ENCODE measurements around the gene TEF. TPM values are rescaled to one million over a fixed set of nuclear protein-coding genes. Genes with fewer than 3 reads are reported as not detected.

The TEF gene, protein sequence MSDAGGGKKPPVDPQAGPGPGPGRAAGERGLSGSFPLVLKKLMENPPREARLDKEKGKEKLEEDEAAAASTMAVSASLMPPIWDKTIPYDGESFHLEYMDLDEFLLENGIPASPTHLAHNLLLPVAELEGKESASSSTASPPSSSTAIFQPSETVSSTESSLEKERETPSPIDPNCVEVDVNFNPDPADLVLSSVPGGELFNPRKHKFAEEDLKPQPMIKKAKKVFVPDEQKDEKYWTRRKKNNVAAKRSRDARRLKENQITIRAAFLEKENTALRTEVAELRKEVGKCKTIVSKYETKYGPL
- total RNA-seq (2011; cell fraction: chromatin; rRNA removed; ENCODE audit: low replicate concordance), result 1.4 and 6.6 TPM in 2 replicates
- 2.4 and 2.8 TPM in 2 replicates for total RNA-seq (2011; cell fraction: nucleolus; rRNA removed)
- 1.9 and 3.0 TPM in 2 replicates for total RNA-seq (2011; cell fraction: nucleoplasm; rRNA removed)
- total RNA-seq (2014; rRNA removed) (1.2 and 2.0 TPM in 2 replicates), total RNA-seq (2014; rRNA removed; fragmentation: Illumina TruSeq; extraction: Trizol) (0.69 and 0.96 TPM in 2 replicates), total RNA-seq (2015; rRNA removed; fragmentation: Illumina TruSeq; extraction: Trizol) (0.68 and 0.76 TPM in 2 replicates), total RNA-seq (2021) (1.6 and 2.8 TPM in 2 replicates), polyA plus RNA-seq (2011; rRNA removed) (3.1 and 3.2 TPM in 2 replicates), polyA plus RNA-seq (2014; fragmentation: Illumina TruSeq; extraction: Trizol) (1.8 and 2.1 TPM in 2 replicates), polyA plus RNA-seq (2014; fragmentation: Nextera tagmentation; extraction: Ambion mirVana) (under 1 TPM; 0.04 to 0.06 TPM), polyA plus RNA-seq (2014; rRNA removed) (0.90 and 1.4 TPM in 2 replicates), polyA minus RNA-seq (2011; rRNA and poly(A)+ RNA removed) (2.7 and 4.1 TPM in 2 replicates), Bru-seq, nascent RNA (percentile 42 among the genes with signal in this experiment), BruChase-seq, experiment 1, labeled RNA remaining after a 2-hour chase (percentile 36 among the genes with signal in this experiment), BruChase-seq, experiment 2, labeled RNA remaining after a 6-hour chase (percentile 35 among the genes with signal in this experiment)
- 1.4 and 4.5 TPM in 2 replicates for polyA plus RNA-seq (2011; cell fraction: cytosol; rRNA removed)
- polyA plus RNA-seq (2011; cell fraction: nucleus; rRNA removed), result 4.0 and 5.7 TPM in 2 replicates
- 0.30 and 0.72 TPM in 2 replicates for polyA plus RNA-seq (2012)
- 0.67 and 1.4 TPM in 2 replicates for polyA minus RNA-seq (2011; cell fraction: cytosol; rRNA and poly(A)+ RNA removed)
- polyA minus RNA-seq (2011; cell fraction: nucleus; rRNA and poly(A)+ RNA removed), result 0.67 and 1.2 TPM in 2 replicates
- long read RNA-seq, experiment 1, full-length matches to known transcripts, result 3 of 16 reads
- long read RNA-seq, experiment 1, partial matches to known transcripts, result 13 of 16 reads
- long read RNA-seq, experiment 1, other reads (novel, unspliced or antisense), result 0 of 16 reads
- long read RNA-seq, experiment 2, full-length matches to known transcripts, result 1 of 5 reads
- long read RNA-seq, experiment 2, partial matches to known transcripts, result 1 of 5 reads
- long read RNA-seq, experiment 2, other reads (novel, unspliced or antisense), result 3 of 5 reads
- long read RNA-seq, experiment 3, result 0 reads

DNA sequence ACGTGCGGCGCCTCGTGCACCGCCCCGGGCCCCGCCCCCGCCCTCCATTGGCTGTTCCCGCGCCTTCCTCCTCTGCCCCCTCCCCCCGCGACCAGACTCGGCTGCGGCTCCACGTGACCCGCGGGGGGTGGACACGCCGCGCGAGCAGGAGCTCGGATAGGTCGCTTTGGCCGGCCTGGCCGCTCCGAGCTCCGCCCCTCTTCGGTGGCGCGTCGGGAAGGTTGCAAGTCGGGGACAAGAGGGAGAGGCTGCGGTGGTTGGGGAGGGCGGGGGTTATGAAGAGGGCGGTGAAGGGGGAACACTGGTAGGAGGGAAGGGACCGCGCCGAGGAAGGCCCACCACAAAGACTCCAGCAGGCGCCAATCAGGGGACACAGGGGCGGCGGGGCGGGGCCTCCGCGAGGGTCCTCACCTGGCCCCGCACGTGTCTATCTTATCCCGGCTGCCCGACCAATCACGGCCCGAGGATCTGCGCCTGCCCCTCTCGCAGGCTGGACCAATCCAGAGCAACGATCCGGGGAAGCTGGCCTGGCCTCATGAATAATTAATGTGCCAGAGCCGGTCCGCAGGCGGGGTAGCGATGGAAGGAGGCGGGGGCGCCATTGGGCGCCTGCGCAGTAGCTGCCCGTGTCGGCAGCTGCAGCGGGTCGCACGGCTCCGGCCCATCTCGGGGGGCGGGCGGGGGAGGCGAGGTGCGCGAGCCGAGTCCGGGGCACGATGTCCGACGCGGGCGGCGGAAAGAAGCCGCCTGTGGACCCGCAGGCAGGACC lies at the start of gene TEF:
Gene TEF (plus strand): TSS at position 614 of the 769 bp plus-strand sequence. CDS start 103 bp downstream, at position 717.
- DNase-seq (ENCODE audit: extremely low read depth in 1 of 4, low spot score in 3 of 4), result peak; percentile 95 to 98 (median 96)
- peak; percentile 94 for ATAC-seq
- CTCF ChIA-PET (ENCODE audit: low intra/inter-chr PET ratio), result interaction anchor here (0.6 kb wide), 1 partner anchor 185 kb away, joined by 3 read pairs; no protein-coding TSS in a partner anchor
- FAIRE-seq, result peak; percentile 97
- peak within 1 kb of the TSS; percentile 89 to 94 for H3K9ac ChIP-seq (ENCODE audit: insufficient read depth in 1 of 2, low read depth in 2 of 2, low read length in 2 of 2)
- POLR2A ChIA-PET, result interaction anchor here (0.5 to 2.7 kb wide), 11 partner anchors 11 to 224 kb away, joined by 3 to 9 read pairs (median 3); partner anchors contain the start of genes ACO2, PHF5A and TOB2
- no peaks in the 10 kb centered on the region for H3K27me3 ChIP-seq (ENCODE audit: control insufficient read depth in 2 of 2, insufficient read depth in 2 of 2, low read length in 2 of 2)
- no peaks in the 10 kb centered on the region for H4K20me1 ChIP-seq (replicated peaks; ENCODE audit: control insufficient read depth, insufficient read depth, low read length)
- H3K36me3 ChIP-seq (ENCODE audit: control insufficient read depth, insufficient read depth, low read length), result no peaks in the 10 kb centered on the region
- H3K9me3 ChIP-seq (replicated peaks; ENCODE audit: control insufficient read depth, insufficient read depth, low read depth, low read length), result no peaks in the 10 kb centered on the region
- intact Hi-C loops (cut with micrococcal nuclease) (loop anchor here (5.0 kb wide), 1 partner anchor 94 kb away; the partner anchor contains the start of gene RANGAP1), in situ Hi-C loops (cut with MboI) (no loop called here)
- peaks cover 2 to 28% of the 10 kb centered on the region in 2 experiments; a peak in 4 of 5 replicates for H3K4me1 ChIP-seq (replicated peaks in 1 of 2; ENCODE audit: control insufficient read depth in 2 of 2, insufficient read depth in 2 of 2, low read length in 2 of 2)
- peak within 1 kb of the TSS; percentile 96 for H3K27ac ChIP-seq (ENCODE audit: extremely low read depth, low read depth, low read length)
- no TSS peak for BruUV-seq (replicated peaks)
- peak within 1 kb of the TSS; percentile 90 for H3K4me2 ChIP-seq (ENCODE audit: insufficient read depth, low read length)
- peak within 1 kb of the TSS; percentile 86 for H3K4me3 ChIP-seq
- peak within 1 kb of the TSS; percentile 87 for H2AFZ ChIP-seq (ENCODE audit: low read depth, low read length)
- H3K79me2 ChIP-seq (ENCODE audit: control insufficient read depth, insufficient read depth, low read length), result no peaks in the 10 kb centered on the region
- no peaks in the 10 kb centered on the region for H3K9me1 ChIP-seq (ENCODE audit: control insufficient read depth, insufficient read depth, low read length)
- 1% methylated on average over 29 of the region's 84 CpGs for WGBS (ENCODE audit: insufficient coverage, low coverage, missing lambda C conversion rate)
- TF ChIP-seq, protein P1, sequence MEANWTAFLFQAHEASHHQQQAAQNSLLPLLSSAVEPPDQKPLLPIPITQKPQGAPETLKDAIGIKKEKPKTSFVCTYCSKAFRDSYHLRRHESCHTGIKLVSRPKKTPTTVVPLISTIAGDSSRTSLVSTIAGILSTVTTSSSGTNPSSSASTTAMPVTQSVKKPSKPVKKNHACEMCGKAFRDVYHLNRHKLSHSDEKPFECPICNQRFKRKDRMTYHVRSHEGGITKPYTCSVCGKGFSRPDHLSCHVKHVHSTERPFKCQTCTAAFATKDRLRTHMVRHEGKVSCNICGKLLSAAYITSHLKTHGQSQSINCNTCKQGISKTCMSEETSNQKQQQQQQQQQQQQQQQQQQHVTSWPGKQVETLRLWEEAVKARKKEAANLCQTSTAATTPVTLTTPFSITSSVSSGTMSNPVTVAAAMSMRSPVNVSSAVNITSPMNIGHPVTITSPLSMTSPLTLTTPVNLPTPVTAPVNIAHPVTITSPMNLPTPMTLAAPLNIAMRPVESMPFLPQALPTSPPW (CRISPR knock-in tag; IDR thresholded peaks at IDR 0.05), result peak; percentile 80
- TF ChIP-seq SP1 (CRISPR knock-in tag; IDR thresholded peaks at IDR 0.05) (peak; percentile 79), LEF1 (IDR thresholded peaks at IDR 0.05) (0 out of 2 replicates have a peak, but pooled peaks have one; percentile 9), NEUROD1 (IDR thresholded peaks at IDR 0.05; ENCODE audit: borderline replicate concordance, low read depth, low read length, partially characterized antibody) (peak; percentile 10), FOXK2 (conservative IDR thresholded peaks at IDR 0.05 in 1 of 2, IDR thresholded peaks at IDR 0.05 in 1 of 2; ENCODE audit: low read depth in 2 of 2) (peak; percentile 7 to 75; a peak in 2 of 4 replicates)
- TF ChIP-seq, protein P2, sequence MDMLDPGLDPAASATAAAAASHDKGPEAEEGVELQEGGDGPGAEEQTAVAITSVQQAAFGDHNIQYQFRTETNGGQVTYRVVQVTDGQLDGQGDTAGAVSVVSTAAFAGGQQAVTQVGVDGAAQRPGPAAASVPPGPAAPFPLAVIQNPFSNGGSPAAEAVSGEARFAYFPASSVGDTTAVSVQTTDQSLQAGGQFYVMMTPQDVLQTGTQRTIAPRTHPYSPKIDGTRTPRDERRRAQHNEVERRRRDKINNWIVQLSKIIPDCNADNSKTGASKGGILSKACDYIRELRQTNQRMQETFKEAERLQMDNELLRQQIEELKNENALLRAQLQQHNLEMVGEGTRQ (CRISPR knock-in tag; IDR thresholded peaks at IDR 0.05), result peak; percentile 95
- TF ChIP-seq, protein P3, sequence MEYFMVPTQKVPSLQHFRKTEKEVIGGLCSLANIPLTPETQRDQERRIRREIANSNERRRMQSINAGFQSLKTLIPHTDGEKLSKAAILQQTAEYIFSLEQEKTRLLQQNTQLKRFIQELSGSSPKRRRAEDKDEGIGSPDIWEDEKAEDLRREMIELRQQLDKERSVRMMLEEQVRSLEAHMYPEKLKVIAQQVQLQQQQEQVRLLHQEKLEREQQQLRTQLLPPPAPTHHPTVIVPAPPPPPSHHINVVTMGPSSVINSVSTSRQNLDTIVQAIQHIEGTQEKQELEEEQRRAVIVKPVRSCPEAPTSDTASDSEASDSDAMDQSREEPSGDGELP (CRISPR knock-in tag; IDR thresholded peaks at IDR 0.05; ENCODE audit: borderline replicate concordance), result peak; percentile 68
- TF ChIP-seq, protein P4, sequence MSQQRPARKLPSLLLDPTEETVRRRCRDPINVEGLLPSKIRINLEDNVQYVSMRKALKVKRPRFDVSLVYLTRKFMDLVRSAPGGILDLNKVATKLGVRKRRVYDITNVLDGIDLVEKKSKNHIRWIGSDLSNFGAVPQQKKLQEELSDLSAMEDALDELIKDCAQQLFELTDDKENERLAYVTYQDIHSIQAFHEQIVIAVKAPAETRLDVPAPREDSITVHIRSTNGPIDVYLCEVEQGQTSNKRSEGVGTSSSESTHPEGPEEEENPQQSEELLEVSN (IDR thresholded peaks at IDR 0.05; ENCODE audit: borderline replicate concordance in 1 of 2, extremely low read depth in 1 of 2, insufficient read depth in 1 of 2, insufficient read length in 1 of 2, low read depth in 1 of 2, low read length in 1 of 2, poor library complexity in 1 of 2, severe bottlenecking in 1 of 2), result peak in 1 of 2 experiments; percentile 96
